ENCODE results near the gene ANGPTL1. TPM values are rescaled to one million over a fixed set of nuclear protein-coding genes. Genes with fewer than 3 reads are reported as not detected.

The ANGPTL1 gene
- total and polyA plus RNA-seq, 2 of the 13 experiments (the other 11 are each of a cell fraction or from before 2014, with no cell fraction given), result 2.9 to 9.3 TPM

- peak; percentile 60 for FAIRE-seq
- peak; percentile 83 for DNase-seq (ENCODE audit: low spot score)
- H3K9me3 ChIP-seq (ENCODE audit: low read length), result peaks cover under 1% of the 10 kb centered on the region; the same call in 1 of the 2 replicates
- 0% methylated on average over 2 of the region's 2 CpGs for WGBS (ENCODE audit: low lambda C conversion rate)
- BruUV-seq (replicated peaks), result no TSS peak
- H3K4me1 ChIP-seq (ENCODE audit: insufficient read depth, low read length), result peaks cover 98% of the 10 kb centered on the region
- H3K4me3 ChIP-seq (replicated peaks in 1 of 3; ENCODE audit: insufficient read depth in 1 of 3, low read depth in 2 of 3, low read length in 3 of 3), result no peak overlapping the region; a peak in 1 of 6 replicates
- H3K79me2 ChIP-seq (ENCODE audit: insufficient read depth, low read length), result no peaks in the 10 kb centered on the region
- in situ Hi-C loops (cut with HindIII; ENCODE audit: extremely low pct_ligation_motif_present, low pct_unique_long_range_greater_than_20kb) (no loop called here), intact Hi-C loops (cut with micrococcal nuclease; ENCODE audit: unreplicated experiment) (no loop called here)
- peak overlapping the region; percentile 54 for H3K4me2 ChIP-seq (ENCODE audit: low read depth, low read length)
- H3K27me3 ChIP-seq (ENCODE audit: control insufficient read depth in 1 of 2, insufficient read depth in 2 of 2, low read length in 2 of 2), result no peaks in the 10 kb centered on the region
- no peaks in the 10 kb centered on the region for H4K20me1 ChIP-seq (ENCODE audit: insufficient read depth, low read length)
- H3K36me3 ChIP-seq (replicated peaks in 1 of 2; ENCODE audit: control insufficient read depth in 1 of 2, insufficient read depth in 2 of 2, low read length in 2 of 2), result no peaks in the 10 kb centered on the region; a peak in 1 of 5 replicates
- peak overlapping the region; percentile 65 for H3K27ac ChIP-seq (ENCODE audit: extremely low read length, insufficient read depth, low read length)
- H3K9ac ChIP-seq (ENCODE audit: insufficient read depth, low read depth, low read length), result peak overlapping the region; percentile 24; the same call in 1 of the 2 replicates
- CTCF ChIA-PET (ENCODE audit: low intra/inter-chr PET ratio, low total read pairs), result no interaction called here
- POLR2A ChIA-PET, result no interaction called here
- peak; percentile 11; the same call in 2 of the 3 replicates for ATAC-seq
- no peak overlapping the region for H2AFZ ChIP-seq (ENCODE audit: low read length)
- TF ChIP-seq ZNF335 (CRISPR knock-in tag; IDR thresholded peaks at IDR 0.05) (no peak), HDAC6 (IDR thresholded peaks at IDR 0.05; ENCODE audit: low read depth, low read length) (no peak), MED1 (CRISPR knock-in tag; IDR thresholded peaks at IDR 0.05) (peak; percentile 83), NCOA2 (CRISPR knock-in tag; IDR thresholded peaks at IDR 0.05) (peak; percentile 92), ZNF121 (CRISPR knock-in tag; IDR thresholded peaks at IDR 0.05) (no peak), FIP1L1 (IDR thresholded peaks at IDR 0.05; ENCODE audit: borderline replicate concordance, insufficient read depth, low read depth, low read length) (no peak), WIZ (CRISPR knock-in tag; IDR thresholded peaks at IDR 0.05) (no peak), ZNF484 (CRISPR knock-in tag; IDR thresholded peaks at IDR 0.05; ENCODE audit: borderline replicate concordance, low read depth) (no peak), ZNF101 (CRISPR knock-in tag; IDR thresholded peaks at IDR 0.05; ENCODE audit: borderline replicate concordance, low read depth) (no peak), DRAP1 (CRISPR knock-in tag; IDR thresholded peaks at IDR 0.05) (no peak), FOSL2 (CRISPR knock-in tag; IDR thresholded peaks at IDR 0.05) (peak; percentile 9; the same call in 1 of the 2 replicates), ZFY (CRISPR knock-in tag; IDR thresholded peaks at IDR 0.05) (no peak), ZNF205 (CRISPR knock-in tag; IDR thresholded peaks at IDR 0.05) (no peak), AFF4 (CRISPR knock-in tag; IDR thresholded peaks at IDR 0.05) (no peak)
- TF ChIP-seq, protein P1, sequence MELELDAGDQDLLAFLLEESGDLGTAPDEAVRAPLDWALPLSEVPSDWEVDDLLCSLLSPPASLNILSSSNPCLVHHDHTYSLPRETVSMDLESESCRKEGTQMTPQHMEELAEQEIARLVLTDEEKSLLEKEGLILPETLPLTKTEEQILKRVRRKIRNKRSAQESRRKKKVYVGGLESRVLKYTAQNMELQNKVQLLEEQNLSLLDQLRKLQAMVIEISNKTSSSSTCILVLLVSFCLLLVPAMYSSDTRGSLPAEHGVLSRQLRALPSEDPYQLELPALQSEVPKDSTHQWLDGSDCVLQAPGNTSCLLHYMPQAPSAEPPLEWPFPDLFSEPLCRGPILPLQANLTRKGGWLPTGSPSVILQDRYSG (CRISPR knock-in tag; IDR thresholded peaks at IDR 0.05), result no peak
- TF ChIP-seq, protein P2, sequence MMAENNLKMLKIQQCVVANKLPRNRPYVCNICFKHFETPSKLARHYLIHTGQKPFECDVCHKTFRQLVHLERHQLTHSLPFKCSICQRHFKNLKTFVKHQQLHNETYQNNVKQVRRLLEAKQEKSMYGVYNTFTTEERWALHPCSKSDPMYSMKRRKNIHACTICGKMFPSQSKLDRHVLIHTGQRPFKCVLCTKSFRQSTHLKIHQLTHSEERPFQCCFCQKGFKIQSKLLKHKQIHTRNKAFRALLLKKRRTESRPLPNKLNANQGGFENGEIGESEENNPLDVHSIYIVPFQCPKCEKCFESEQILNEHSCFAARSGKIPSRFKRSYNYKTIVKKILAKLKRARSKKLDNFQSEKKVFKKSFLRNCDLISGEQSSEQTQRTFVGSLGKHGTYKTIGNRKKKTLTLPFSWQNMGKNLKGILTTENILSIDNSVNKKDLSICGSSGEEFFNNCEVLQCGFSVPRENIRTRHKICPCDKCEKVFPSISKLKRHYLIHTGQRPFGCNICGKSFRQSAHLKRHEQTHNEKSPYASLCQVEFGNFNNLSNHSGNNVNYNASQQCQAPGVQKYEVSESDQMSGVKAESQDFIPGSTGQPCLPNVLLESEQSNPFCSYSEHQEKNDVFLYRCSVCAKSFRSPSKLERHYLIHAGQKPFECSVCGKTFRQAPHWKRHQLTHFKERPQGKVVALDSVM (CRISPR knock-in tag; IDR thresholded peaks at IDR 0.05), result no peak
- TF ChIP-seq, protein P3, sequence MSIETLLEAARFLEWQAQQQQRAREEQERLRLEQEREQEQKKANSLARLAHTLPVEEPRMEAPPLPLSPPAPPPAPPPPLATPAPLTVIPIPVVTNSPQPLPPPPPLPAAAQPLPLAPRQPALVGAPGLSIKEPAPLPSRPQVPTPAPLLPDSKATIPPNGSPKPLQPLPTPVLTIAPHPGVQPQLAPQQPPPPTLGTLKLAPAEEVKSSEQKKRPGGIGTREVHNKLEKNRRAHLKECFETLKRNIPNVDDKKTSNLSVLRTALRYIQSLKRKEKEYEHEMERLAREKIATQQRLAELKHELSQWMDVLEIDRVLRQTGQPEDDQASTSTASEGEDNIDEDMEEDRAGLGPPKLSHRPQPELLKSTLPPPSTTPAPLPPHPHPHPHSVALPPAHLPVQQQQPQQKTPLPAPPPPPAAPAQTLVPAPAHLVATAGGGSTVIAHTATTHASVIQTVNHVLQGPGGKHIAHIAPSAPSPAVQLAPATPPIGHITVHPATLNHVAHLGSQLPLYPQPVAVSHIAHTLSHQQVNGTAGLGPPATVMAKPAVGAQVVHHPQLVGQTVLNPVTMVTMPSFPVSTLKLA (IDR thresholded peaks at IDR 0.05), result no peak
These were observed 48.7 kb upstream of the ANGPTL1 start for GRCh38 chr1:178919581-178919980.
